ENCODE results near the gene WEE1.

Gene WEE1

DNA sequence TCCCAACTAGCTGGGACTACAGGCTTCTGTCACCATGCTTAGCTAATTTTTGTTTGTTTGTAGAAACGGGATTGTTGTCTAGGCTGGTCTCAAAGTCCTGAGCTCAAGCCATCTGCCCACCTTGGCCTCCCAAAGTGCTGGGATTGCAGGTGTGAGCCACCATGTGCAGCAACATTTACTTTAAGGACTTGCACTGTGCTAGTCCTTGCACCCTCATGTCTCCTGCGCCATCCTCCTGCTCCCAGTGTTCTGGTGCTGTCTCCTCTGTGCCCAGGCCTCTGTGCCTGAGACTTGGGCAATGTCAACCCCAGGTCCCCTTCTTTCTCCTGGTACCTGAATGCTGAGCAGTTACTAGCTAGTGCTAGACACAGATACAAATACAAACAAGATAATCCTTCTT is 26.7 kb downstream of the WEE1 start (continued):
- TF ChIP-seq ZNF221 (tag by site-specific recombination; IDR thresholded peaks at IDR 0.05; ENCODE audit: borderline replicate concordance) = no peak
- TF ChIP-seq, protein P1, sequence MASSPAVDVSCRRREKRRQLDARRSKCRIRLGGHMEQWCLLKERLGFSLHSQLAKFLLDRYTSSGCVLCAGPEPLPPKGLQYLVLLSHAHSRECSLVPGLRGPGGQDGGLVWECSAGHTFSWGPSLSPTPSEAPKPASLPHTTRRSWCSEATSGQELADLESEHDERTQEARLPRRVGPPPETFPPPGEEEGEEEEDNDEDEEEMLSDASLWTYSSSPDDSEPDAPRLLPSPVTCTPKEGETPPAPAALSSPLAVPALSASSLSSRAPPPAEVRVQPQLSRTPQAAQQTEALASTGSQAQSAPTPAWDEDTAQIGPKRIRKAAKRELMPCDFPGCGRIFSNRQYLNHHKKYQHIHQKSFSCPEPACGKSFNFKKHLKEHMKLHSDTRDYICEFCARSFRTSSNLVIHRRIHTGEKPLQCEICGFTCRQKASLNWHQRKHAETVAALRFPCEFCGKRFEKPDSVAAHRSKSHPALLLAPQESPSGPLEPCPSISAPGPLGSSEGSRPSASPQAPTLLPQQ (tag by site-specific recombination; IDR thresholded peaks at IDR 0.05) = no peak
- TF ChIP-seq, protein P2, sequence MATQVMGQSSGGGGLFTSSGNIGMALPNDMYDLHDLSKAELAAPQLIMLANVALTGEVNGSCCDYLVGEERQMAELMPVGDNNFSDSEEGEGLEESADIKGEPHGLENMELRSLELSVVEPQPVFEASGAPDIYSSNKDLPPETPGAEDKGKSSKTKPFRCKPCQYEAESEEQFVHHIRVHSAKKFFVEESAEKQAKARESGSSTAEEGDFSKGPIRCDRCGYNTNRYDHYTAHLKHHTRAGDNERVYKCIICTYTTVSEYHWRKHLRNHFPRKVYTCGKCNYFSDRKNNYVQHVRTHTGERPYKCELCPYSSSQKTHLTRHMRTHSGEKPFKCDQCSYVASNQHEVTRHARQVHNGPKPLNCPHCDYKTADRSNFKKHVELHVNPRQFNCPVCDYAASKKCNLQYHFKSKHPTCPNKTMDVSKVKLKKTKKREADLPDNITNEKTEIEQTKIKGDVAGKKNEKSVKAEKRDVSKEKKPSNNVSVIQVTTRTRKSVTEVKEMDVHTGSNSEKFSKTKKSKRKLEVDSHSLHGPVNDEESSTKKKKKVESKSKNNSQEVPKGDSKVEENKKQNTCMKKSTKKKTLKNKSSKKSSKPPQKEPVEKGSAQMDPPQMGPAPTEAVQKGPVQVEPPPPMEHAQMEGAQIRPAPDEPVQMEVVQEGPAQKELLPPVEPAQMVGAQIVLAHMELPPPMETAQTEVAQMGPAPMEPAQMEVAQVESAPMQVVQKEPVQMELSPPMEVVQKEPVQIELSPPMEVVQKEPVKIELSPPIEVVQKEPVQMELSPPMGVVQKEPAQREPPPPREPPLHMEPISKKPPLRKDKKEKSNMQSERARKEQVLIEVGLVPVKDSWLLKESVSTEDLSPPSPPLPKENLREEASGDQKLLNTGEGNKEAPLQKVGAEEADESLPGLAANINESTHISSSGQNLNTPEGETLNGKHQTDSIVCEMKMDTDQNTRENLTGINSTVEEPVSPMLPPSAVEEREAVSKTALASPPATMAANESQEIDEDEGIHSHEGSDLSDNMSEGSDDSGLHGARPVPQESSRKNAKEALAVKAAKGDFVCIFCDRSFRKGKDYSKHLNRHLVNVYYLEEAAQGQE (tag by site-specific recombination; IDR thresholded peaks at IDR 0.05) = no peak
- no peak for TF ChIP-seq ZBTB48 (tag by site-specific recombination; IDR thresholded peaks at IDR 0.05)
- TF ChIP-seq ZNF561 (tag by site-specific recombination; IDR thresholded peaks at IDR 0.05; ENCODE audit: borderline replicate concordance) = no peak
- TF ChIP-seq, protein P3, sequence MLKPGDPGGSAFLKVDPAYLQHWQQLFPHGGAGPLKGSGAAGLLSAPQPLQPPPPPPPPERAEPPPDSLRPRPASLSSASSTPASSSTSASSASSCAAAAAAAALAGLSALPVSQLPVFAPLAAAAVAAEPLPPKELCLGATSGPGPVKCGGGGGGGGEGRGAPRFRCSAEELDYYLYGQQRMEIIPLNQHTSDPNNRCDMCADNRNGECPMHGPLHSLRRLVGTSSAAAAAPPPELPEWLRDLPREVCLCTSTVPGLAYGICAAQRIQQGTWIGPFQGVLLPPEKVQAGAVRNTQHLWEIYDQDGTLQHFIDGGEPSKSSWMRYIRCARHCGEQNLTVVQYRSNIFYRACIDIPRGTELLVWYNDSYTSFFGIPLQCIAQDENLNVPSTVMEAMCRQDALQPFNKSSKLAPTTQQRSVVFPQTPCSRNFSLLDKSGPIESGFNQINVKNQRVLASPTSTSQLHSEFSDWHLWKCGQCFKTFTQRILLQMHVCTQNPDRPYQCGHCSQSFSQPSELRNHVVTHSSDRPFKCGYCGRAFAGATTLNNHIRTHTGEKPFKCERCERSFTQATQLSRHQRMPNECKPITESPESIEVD (tag by site-specific recombination; IDR thresholded peaks at IDR 0.05) = no peak
- no peak for TF ChIP-seq ZNF391 (tag by site-specific recombination; IDR thresholded peaks at IDR 0.05; ENCODE audit: borderline replicate concordance, low read depth)

DNA sequence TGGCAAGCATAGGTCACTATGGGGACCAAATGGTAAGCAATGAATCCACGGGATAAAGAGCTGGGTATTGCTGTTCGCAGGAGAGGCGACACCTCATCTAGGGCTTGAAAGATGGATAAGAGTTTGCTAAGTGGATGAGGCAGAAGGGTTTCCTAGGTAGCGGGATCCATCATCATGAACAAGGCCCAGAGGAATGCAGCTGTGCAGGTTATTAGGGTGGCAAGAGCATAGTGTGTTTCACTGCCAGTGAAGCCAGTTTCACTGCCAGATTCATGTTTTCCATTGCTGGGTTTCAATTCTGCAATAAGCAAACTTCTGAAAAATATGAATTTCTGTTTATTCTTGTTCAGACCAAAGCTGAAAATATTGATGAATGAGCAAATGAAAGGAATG is 27.2 kb downstream of the WEE1 start:
- ChIA-PET CTCF (interaction anchor here (0.6 to 2.9 kb wide), 3 partner anchors 13 to 66 kb away, joined by 3 to 18 read pairs (median 5); no protein-coding TSS in a partner anchor), POLR2A (interaction anchor here (1.3 kb wide), 1 partner anchor 12 kb away, joined by 3 read pairs; no protein-coding TSS in a partner anchor)
- Histone ChIP-seq H3K9me3 (ENCODE audit: control insufficient read depth, insufficient read depth, low read depth, low read length) (no peaks in the 10 kb centered on the region), H3K27ac (ENCODE audit: extremely low read depth, low read depth, low read length) (no peak overlapping the region), H3K4me1 (ENCODE audit: control insufficient read depth, insufficient read depth, low read length) (no peaks in the 10 kb centered on the region), H3K36me3 (ENCODE audit: control insufficient read depth in 2 of 2, insufficient read depth in 1 of 2, low read length in 2 of 2) (no peaks in the 10 kb centered on the region), H3K4me3 (ENCODE audit: low read depth, low read length) (no peak overlapping the region)
- 0 out of 2 replicates have a peak, but pooled peaks have one; percentile 26 for TF ChIP-seq PRDM1 (tag by site-specific recombination; IDR thresholded peaks at IDR 0.05)
- no peak for TF ChIP-seq ZNF426 (tag by site-specific recombination; IDR thresholded peaks at IDR 0.05)

DNA sequence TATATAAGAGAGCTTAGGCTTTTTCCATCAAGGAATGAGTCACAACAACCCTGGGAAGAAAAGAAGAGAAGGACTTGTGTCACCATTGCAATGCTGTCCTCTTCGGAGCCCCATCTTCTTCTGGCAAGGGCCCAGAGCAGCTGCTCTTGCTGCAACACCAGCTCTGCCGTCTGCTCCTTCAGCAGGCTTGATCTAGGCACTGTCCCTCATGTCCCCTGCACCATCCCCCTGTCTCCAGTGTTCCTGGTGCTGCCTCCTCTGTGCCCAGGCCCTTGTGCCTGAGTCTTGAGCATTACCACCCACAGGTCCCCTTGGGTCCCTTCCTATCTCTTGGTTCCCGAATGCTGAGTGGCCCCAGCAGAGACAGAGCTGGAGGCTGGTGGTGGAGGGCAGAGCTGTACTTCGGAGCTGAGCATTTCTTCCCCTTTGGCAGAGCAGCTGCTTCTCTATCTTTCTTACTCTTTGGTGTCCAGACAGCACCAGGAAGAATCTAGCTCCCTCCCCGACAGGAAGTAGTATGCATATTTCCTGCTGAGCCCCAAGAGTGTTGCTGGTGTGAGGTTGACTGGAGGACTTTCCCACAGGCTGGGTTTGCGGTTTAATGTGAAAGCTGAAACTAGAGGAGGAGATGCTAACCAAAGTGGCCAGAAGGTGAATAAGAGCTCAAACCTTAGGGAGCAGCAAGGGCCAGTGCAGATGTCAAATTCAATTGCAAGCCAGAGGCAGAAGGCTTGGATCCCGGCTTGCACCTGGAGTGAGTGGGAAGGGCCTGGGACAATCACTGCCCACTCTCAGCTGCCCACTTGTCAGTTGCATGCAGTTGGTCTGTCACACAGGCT is 27.8 kb downstream of the WEE1 start:
- H3K9me3 ChIP-seq (ENCODE audit: control insufficient read depth, insufficient read depth, low read depth, low read length) = no peaks in the 10 kb centered on the region
- H3K27ac ChIP-seq (ENCODE audit: extremely low read depth, low read depth, low read length) = no peak overlapping the region
- ChIA-PET CTCF (interaction anchor here (0.6 to 2.9 kb wide), 4 partner anchors 12 to 66 kb away, joined by 3 to 18 read pairs (median 4); no protein-coding TSS in a partner anchor), POLR2A (interaction anchor here (0.6 to 1.3 kb wide), 3 partner anchors 12 to 694 kb away, joined by 3 to 4 read pairs (median 3); no protein-coding TSS in a partner anchor)
- H3K36me3 ChIP-seq (ENCODE audit: control insufficient read depth in 2 of 2, insufficient read depth in 1 of 2, low read length in 2 of 2) = no peaks in the 10 kb centered on the region
- no peaks in the 10 kb centered on the region for H3K4me1 ChIP-seq (ENCODE audit: control insufficient read depth, insufficient read depth, low read length)
- no peak overlapping the region for H3K4me3 ChIP-seq (ENCODE audit: low read depth, low read length)
- TF ChIP-seq ZFHX2 (tag by site-specific recombination; conservative IDR thresholded peaks at IDR 0.05) = peak; percentile 94
- TF ChIP-seq ZNF121 (tag by site-specific recombination; IDR thresholded peaks at IDR 0.05) = no peak
- TF ChIP-seq EGR2 (tag by site-specific recombination; IDR thresholded peaks at IDR 0.05; ENCODE audit: low read depth) = peak; percentile 74
- no peak for TF ChIP-seq ZNF510 (tag by site-specific recombination; IDR thresholded peaks at IDR 0.05; ENCODE audit: insufficient replicate concordance)
- no peak for TF ChIP-seq ZNF600 (tag by site-specific recombination; IDR thresholded peaks at IDR 0.05)

All from HEK293 (cell line).